GM23338 (cell line): Measurements from ENCODE around the gene ATRIP. TPM values are rescaled to one million over a fixed set of nuclear protein-coding genes. Genes with fewer than 3 reads are reported as not detected.
"Not testable (repeated sequence)": the region's sequence is repeated elsewhere in the genome, so short reads cannot be mapped to it uniquely, and the experiment has no call there.

Source experiments
- ATAC-seq: fragments of 200-7000 bp; cut with Tn5 transposase; 3 replicates; pipeline ENCODE4 v1.9.1; 2020
- DNase-seq: peaks from one replicate; pipeline ENCODE4 v3.0.0-alpha.2; 2015; ENCODE audit warnings: low spot score
- H2AFZ ChIP-seq: fragments of 200-600 bp; sonication (generic); 2 replicates; pipeline ENCODE4 v1.8.0; 2016; ENCODE audit warnings: antibody characterized with exemption, mild to moderate bottlenecking, moderate library complexity
- H3F3A ChIP-seq: fragments of 200-600 bp; sonication (generic); replicated peaks from 2 replicates; pipeline ENCODE4 v1.8.0; 2017; ENCODE audit warnings: antibody characterized with exemption, mixed run types, low read depth
- H3K27ac ChIP-seq: fragments of 200-600 bp; sonication (generic); 2 replicates; pipeline ENCODE4 v1.6.1; 2016; ENCODE audit warnings: low read depth
- H3K27me3 ChIP-seq: fragments of 200-600 bp; sonication (generic); 2 replicates; pipeline ENCODE4 v1.8.0; 2016; ENCODE audit warnings: mild to moderate bottlenecking, mixed run types, moderate library complexity; ENCODE audit not compliant: insufficient read depth
- H3K36me3 ChIP-seq: fragments of 200-600 bp; sonication (generic); 2 replicates; pipeline ENCODE4 v1.8.0; 2016; ENCODE audit warnings: mild to moderate bottlenecking; ENCODE audit not compliant: insufficient read depth
- H3K4me1 ChIP-seq: fragments of 200-600 bp; sonication (generic); 2 replicates; pipeline ENCODE4 v1.8.0; 2016; ENCODE audit warnings: mild to moderate bottlenecking, moderate library complexity; ENCODE audit not compliant: insufficient read depth
- H3K4me2 ChIP-seq: fragments of 200-600 bp; sonication (generic); 2 replicates; pipeline ENCODE4 v1.7.1; 2017; ENCODE audit warnings: mixed run types
- H3K4me3 ChIP-seq: fragments of 200-600 bp; sonication (generic); 2 replicates; pipeline ENCODE4 v1.6.1; 2016; ENCODE audit warnings: mixed run types
- H3K79me2 ChIP-seq: fragments of 200-600 bp; sonication (generic); replicated peaks from 2 replicates; pipeline ENCODE4 v1.8.0; 2017; ENCODE audit warnings: mild to moderate bottlenecking; ENCODE audit not compliant: insufficient read depth
- H3K9me2 ChIP-seq: fragments of 200-600 bp; sonication (generic); 2 replicates; pipeline ENCODE4 v1.8.0; 2017; ENCODE audit not compliant: insufficient read depth
- H4K20me1 ChIP-seq: fragments of 200-600 bp; sonication (generic); replicated peaks from 2 replicates; pipeline ENCODE4 v1.8.0; 2017; ENCODE audit warnings: mild to moderate bottlenecking; ENCODE audit not compliant: insufficient read depth
- H3K27ac Mint-ChIP-seq: 2 replicates; pipeline ENCODE4 v1.8.0; 2020; ENCODE audit warnings: inconsistent platforms, mild to moderate bottlenecking, moderate library complexity, mixed read lengths
- H3K27me3 Mint-ChIP-seq: 3 replicates; pipeline ENCODE4 v1.8.0; 2022; ENCODE audit warnings: low read depth, mild to moderate bottlenecking, moderate library complexity, mixed read lengths, inconsistent platforms; ENCODE audit not compliant: insufficient read depth, poor library complexity
- H3K36me3 Mint-ChIP-seq: 3 replicates; pipeline ENCODE4 v1.8.0; 2021; ENCODE audit warnings: low read depth, mild to moderate bottlenecking, inconsistent platforms, moderate library complexity, mixed read lengths
- H3K4me1 Mint-ChIP-seq: 3 replicates; pipeline ENCODE4 v1.8.0; 2020; ENCODE audit warnings: mild to moderate bottlenecking, inconsistent platforms, mixed read lengths
- H3K4me3 Mint-ChIP-seq: 3 replicates; pipeline ENCODE4 v1.8.0; 2021; ENCODE audit warnings: moderate library complexity, mild to moderate bottlenecking, inconsistent platforms, mixed read lengths
- H3K9me3 Mint-ChIP-seq: 3 replicates; pipeline ENCODE4 v1.8.0; 2020; ENCODE audit warnings: moderate library complexity, mild to moderate bottlenecking, inconsistent platforms, mixed read lengths
- EZH2 ChIP-seq: fragments of 200-600 bp; sonication (generic); IDR thresholded peaks from one replicate; pipeline ENCODE4 v1.8.0; 2017; ENCODE audit warnings: antibody characterized with exemption, mild to moderate bottlenecking, low read depth; ENCODE audit not compliant: unreplicated experiment
- NANOG ChIP-seq: IDR thresholded peaks from 2 replicates; pipeline ENCODE4 v1.6.1; 2016; ENCODE audit warnings: antibody characterized with exemption, borderline replicate concordance
- POLR2AphosphoS5 ChIP-seq: IDR thresholded peaks from 2 replicates; pipeline ENCODE4 v1.6.1; 2016; ENCODE audit warnings: antibody characterized with exemption, low read depth
- ZNF114 ChIP-seq: fragments of 250-450 bp; sonication (Bioruptor Pico); IDR thresholded peaks from 2 replicates; pipeline ENCODE4 v1.5.0; 2020; ENCODE audit warnings: mild to moderate bottlenecking, moderate library complexity
- polyA plus RNA-seq: library from polyadenylated mRNA; unstranded; fragments of >200 nt; fragmentation: Nextera tagmentation; extraction: Ambion mirVana; gene quantifications from 2 replicates; pipeline ENCODE4 v1.2.1, GENCODE V29; 2016
- total RNA-seq: library from RNA; depleted of rRNA; stranded (reverse); fragments of >200 nt; shearing (Covaris generic); gene quantifications from 2 replicates; pipeline ENCODE4 v1.2.3, GENCODE V29; 2014
- TF ChIP-seq, protein P1 (sequence below), 2 experiments: fragments of 200-600 bp in 1 of 2; sonication (generic) in 1 of 2; conservative IDR thresholded peaks; 2 replicates each; pipeline versions ENCODE4 v1.5.1 to v1.6.1; 2016 to 2017; ENCODE audit warnings: antibody characterized with exemption in 2 of 2, low read depth in 2 of 2, mild to moderate bottlenecking in 2 of 2, moderate library complexity in 1 of 2
- TF ChIP-seq, protein P2 (sequence below): IDR thresholded peaks from 2 replicates; pipeline ENCODE4 v1.6.1; 2016; ENCODE audit warnings: antibody characterized with exemption

The ATRIP gene
- total and polyA plus RNA-seq, 2 experiments from 2014 or later, result 5.8 to 17.3 TPM

DNA sequence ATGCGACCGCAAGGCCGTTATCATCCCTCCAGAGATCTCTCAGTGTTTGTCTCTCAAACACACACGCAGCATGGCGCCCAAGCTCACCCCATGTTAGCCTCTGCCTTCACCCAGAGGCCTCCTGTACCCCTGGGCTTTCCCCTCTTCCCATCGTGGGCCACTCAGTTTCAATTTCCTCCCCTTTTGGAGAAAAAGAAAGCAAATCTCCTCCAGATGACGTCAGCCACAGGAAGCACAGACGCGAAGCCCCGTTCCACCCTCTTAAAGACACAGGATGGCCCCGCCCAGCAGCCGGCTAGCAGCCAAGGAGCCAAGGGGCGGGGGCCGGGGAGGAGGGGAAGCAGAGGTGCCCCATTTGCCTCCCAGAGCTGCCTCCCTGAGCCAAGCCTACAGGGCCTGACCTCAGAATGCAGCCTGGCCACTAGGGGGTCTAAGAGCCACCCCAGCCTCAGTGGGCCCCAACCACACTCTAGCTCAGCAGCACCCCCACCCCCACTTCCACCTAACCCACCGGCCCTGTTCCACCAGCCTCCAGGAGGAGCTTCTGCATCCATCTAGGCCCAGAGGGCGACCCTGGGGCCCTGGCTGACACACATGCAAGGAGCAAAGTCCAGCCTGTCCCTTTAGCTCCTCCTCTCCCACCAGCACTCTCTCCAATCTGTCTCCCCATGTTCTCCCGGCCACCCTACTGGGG lies 26.5 kb downstream of the ATRIP start (continued):
- TF ChIP-seq NANOG, result no peak
- no peak for TF ChIP-seq ZNF114 (CRISPR knock-in tag)
- TF ChIP-seq, protein P1, sequence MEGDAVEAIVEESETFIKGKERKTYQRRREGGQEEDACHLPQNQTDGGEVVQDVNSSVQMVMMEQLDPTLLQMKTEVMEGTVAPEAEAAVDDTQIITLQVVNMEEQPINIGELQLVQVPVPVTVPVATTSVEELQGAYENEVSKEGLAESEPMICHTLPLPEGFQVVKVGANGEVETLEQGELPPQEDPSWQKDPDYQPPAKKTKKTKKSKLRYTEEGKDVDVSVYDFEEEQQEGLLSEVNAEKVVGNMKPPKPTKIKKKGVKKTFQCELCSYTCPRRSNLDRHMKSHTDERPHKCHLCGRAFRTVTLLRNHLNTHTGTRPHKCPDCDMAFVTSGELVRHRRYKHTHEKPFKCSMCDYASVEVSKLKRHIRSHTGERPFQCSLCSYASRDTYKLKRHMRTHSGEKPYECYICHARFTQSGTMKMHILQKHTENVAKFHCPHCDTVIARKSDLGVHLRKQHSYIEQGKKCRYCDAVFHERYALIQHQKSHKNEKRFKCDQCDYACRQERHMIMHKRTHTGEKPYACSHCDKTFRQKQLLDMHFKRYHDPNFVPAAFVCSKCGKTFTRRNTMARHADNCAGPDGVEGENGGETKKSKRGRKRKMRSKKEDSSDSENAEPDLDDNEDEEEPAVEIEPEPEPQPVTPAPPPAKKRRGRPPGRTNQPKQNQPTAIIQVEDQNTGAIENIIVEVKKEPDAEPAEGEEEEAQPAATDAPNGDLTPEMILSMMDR (conservative IDR thresholded peaks at IDR 0.05; ENCODE audit: low read depth in 2 of 2), result peak; percentile 61 to 73
- TF ChIP-seq, protein P2, sequence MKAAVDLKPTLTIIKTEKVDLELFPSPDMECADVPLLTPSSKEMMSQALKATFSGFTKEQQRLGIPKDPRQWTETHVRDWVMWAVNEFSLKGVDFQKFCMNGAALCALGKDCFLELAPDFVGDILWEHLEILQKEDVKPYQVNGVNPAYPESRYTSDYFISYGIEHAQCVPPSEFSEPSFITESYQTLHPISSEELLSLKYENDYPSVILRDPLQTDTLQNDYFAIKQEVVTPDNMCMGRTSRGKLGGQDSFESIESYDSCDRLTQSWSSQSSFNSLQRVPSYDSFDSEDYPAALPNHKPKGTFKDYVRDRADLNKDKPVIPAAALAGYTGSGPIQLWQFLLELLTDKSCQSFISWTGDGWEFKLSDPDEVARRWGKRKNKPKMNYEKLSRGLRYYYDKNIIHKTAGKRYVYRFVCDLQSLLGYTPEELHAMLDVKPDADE, result 0 out of 2 replicates have a peak, but pooled peaks have one; percentile 69

DNA sequence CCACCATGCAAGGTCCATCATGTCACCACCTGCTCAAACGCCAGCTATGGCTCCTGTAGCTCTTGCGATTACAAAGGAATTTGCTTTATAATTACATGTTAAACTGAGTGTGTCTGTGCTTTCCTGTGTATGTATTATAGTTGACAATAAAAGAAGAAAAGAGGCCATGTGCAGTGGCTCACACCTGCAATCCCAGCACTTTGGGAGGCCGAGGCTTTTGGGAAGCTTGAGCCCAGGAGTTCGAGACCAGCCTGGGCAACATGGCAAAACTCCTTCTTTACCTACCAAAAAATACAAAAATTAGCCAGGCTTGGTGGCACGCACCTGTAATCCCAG lies 27.0 kb downstream of the ATRIP start:
- Histone ChIP-seq H3K27me3 (no peaks in the 10 kb centered on the region), H4K20me1 (no peaks in the 10 kb centered on the region), H3K27ac (peak overlapping the region; percentile 98), H3K4me2 (peak overlapping the region; percentile 78; the same call in 1 of the 2 replicates), H2AFZ (no peak overlapping the region), H3K4me3 (peak overlapping the region; percentile 60), H3K4me1 (peaks cover 26% of the 10 kb centered on the region), H3K9me2 (no peaks in the 10 kb centered on the region), H3F3A (peaks cover 10% of the 10 kb centered on the region; the same call in 1 of the 2 replicates), H3K79me2 (peaks cover 24% of the 10 kb centered on the region), H3K36me3 (no peaks in the 10 kb centered on the region)
- H3K4me1 Mint-ChIP-seq, result peaks cover 33% of the 10 kb centered on the region
- TF ChIP-seq POLR2AphosphoS5 (0 out of 2 replicates have a peak, but pooled peaks have one; percentile 2), EZH2 (no peak)
- DNase-seq, result no peak
- peaks cover 28% of the 10 kb centered on the region for H3K27me3 Mint-ChIP-seq
- peak overlapping the region; percentile 91 for H3K4me3 Mint-ChIP-seq
- peaks cover 21% of the 10 kb centered on the region for H3K36me3 Mint-ChIP-seq
- ATAC-seq, result no peak
- H3K9me3 Mint-ChIP-seq, result peaks cover 4% of the 10 kb centered on the region
- H3K27ac Mint-ChIP-seq, result peak overlapping the region; percentile 99

DNA sequence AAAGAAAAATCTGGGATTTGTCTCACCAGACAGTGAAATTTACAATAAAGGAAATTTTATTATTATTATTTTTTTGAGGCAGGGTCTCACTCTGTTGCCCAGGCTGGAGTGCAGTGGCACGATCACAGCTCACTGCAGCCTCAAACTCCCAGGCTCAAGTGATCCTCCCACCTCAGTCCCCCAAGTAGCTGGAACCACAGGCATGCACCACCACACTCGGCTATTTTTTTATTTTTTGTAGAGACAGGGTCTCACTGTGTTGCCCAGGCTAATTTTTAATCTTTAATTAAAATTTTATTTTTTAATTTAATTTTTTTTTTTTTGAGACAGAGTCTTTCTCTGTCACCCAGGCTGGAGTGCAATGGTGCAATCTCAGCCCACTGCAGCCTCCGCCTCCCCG lies 27.5 kb downstream of the ATRIP start:
- not testable (repeated sequence) for ATAC-seq, H3K4me3 ChIP-seq, H3K4me3 Mint-ChIP-seq, H3K27ac Mint-ChIP-seq, H3K9me3 Mint-ChIP-seq, H3K27me3 ChIP-seq, H4K20me1 ChIP-seq, H3K36me3 ChIP-seq, DNase-seq, H3F3A ChIP-seq, H3K9me2 ChIP-seq, H2AFZ ChIP-seq
- Histone ChIP-seq H3K79me2 (peaks cover 24% of the 10 kb centered on the region), H3K27ac (peak overlapping the region; percentile 98), H3K4me2 (peak overlapping the region; percentile 78; the same call in 1 of the 2 replicates), H3K4me1 (peaks cover 26% of the 10 kb centered on the region)
- Mint-ChIP-seq H3K36me3 (peaks cover 17% of the 10 kb centered on the region), H3K4me1 (peaks cover 38% of the 10 kb centered on the region), H3K27me3 (peaks cover 25% of the 10 kb centered on the region)
